NCI-H69 (cell line): ENCODE measurements around the gene HAX1.
"Not testable (repeated sequence)": the region's sequence is repeated elsewhere in the genome, so short reads cannot be mapped to it uniquely, and the experiment has no call there.

ENCODE experiments used
- DNase-seq: peaks from one replicate; lab custom pipeline; 2025; lab: John Stamatoyannopoulos, UW

HAX1 gene

DNA sequence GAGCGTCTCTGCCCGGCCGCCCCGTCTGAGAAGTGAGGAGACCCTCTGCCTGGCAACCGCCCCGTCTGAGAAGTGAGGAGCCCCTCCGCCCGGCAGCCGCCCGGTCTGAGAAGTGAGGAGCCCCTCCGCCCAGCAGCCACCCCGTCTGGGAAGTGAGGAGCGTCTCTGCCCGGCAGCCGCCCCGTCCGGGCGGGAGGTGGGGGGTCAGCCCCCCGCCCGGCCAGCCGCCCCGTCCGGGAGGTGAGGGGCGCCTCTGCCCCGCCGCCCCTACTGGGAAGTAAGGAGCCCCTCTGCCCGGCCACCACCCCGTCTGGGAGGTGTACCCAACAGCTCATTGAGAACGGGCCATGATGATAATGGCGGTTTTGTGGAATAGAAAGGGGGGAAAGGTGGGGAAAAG lies 15.2 kb downstream of the HAX1 start:
- not testable (repeated sequence) for DNase-seq

DNA sequence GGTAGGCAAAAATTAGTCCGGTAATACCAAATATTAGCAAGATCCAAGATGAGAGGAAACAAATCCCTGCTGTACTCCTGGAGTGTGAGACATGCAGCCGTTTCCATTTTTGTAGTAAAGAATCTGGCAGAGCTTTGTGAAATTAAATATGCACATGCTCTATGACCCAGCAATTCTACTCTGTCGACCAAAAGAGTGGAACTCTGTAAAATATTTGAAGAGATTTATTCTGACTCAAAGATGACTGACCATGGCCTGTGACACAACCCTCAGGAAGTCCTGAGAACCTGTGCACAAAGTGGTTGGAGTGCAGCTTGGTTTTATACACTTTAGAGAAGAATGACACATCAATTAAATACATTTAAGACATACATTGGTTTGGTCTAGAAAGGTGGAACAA lies 16.2 kb downstream of the HAX1 start:
- no peak for DNase-seq

DNA sequence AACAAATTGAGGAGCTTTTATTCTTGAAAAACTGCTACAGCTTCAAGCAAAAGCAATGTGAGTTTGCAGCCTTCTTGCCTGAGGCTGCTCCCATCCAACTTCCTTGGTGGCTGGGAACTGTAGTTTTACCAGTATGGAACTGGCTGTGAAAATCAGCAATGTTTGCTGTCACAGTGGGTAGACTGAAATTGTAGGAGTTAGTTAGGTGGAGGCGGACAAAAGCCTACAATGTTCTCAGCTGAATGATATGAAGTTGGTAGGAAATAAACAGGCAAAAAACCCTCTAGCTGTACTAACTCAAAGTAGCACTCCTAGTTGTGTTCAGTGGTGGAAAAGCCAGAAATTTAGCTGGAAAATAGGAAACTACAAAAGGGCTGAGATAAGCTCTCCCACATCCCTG lies 18.5 kb downstream of the HAX1 start:
- peak; percentile 13 for DNase-seq

DNA sequence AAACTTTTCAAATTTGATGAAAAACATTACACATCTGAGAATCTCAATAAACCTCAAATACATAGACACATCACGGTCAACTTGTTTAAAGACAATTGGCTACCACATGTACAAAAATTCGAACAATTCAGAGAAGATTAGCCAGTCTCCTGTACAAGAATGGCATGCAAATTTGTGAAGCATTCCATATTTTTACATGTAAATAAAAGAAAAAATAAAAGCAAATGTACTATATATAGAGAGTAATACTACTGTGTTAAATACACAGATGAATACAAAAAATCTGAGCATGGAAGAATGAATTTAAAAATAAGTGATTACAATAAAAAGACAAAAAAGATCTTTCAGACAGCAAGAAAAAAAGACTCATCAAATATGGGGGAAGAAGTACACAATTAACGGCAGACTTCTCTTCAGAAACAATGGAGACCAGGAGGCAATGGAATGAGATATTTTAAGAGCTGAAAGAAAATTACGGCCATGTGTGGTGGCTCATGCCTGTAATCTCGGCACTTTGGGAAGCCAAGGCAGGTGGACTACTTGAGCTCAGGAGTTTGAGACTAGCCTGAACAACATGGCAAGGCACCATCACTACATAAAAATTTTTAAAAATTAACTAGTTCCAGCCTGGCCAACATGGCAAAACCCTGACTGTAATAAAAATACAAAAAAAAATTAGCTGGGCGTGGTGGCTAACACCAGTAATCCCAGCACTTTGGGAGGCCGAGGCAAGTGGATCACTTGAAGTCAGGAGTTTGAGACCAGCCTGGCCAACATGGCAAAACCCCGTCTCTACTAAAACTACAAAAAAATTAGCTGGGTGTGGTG lies 23.2 kb downstream of the HAX1 start:
- DNase-seq = no peak

GRCh38 chr1:154301582-154301981 lies 29.2 kb downstream of the HAX1 start:
- DNase-seq = no peak

- no peak for DNase-seq
Measured at GRCh38 chr1:154304664-154305337, 32.4 kb downstream of the HAX1 start.

GRCh38 chr1:154306151-154306550 lies 33.7 kb downstream of the HAX1 start:
- DNase-seq = no peak

DNA sequence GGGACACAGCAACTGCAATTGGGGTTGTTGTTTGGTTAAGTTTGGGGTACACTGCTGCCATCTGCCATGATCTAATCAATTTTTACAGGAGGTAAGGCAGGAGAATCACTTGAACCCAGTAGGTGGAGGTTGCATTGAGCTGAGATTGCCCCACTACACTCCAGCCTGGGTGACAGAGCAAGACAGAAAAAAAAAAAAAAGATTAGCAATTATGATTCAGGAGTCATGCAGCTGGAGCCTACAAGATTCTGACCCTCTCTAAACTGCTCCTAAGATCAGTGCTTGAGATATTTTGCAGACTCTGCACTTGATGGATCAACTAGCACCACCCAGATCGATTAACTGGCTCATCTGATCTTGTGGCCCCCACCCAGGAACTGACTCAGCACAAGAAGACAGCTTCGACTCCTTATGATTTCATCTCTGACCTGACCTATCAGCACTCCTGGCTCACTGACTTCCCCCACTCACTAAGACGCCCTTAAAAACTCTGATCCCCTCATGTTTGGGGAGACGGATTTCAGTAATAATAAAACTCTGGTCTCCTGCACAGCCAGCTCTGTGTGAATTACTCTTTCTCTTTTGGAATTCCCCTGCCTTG lies 35.3 kb downstream of the HAX1 start:
- not testable (repeated sequence) for DNase-seq

GRCh38 chr1:154309136-154309535 lies 36.7 kb downstream of the HAX1 start:
- not testable (repeated sequence) for DNase-seq

DNA sequence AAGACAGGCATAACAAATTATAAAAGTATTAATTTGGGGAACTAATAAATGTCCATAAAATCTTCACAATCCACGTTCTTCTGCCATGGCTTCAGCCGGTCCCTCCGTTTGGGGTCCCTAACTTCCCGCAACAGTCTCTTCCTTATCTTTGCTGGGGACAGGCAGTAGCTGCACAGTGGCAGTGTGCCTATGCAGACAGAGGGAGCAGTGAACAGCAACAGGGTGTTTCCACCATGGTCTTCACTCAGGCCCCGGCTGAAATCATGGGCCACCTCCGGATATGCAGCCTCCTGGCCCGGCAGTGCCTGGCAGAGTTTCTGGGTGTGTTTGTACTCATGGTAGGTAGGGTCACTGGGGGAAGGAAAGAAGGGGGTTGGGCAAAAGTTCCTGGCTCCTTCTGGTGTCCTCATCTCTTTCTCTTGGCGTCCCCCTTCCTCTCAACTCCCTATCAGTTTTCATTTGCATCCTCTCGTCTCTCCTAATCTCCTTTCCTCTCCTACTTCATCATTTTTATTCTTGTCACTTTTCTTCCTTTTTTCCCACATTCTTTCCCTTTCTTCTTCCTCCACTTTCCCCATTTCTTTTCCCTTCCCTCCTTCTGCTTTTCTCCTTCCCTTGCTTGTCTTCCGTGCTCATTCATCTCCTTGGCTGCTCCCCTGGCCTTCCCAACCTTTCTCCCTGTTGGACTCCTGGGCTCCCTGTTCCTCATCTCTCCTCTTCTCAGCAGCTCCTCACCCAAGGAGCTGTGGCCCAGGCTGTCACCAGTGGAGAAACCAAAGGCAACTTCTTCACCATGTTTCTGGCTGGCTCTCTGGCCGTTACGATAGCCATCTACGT lies 40.0 kb downstream of the HAX1 start:
- not testable (repeated sequence) for DNase-seq

- no peak for DNase-seq
Measured at GRCh38 chr1:154313066-154313356, 40.6 kb downstream of the HAX1 start.

GRCh38 chr1:154314226-154314625 lies 41.8 kb downstream of the HAX1 start:
- DNase-seq = not testable (repeated sequence)

DNA sequence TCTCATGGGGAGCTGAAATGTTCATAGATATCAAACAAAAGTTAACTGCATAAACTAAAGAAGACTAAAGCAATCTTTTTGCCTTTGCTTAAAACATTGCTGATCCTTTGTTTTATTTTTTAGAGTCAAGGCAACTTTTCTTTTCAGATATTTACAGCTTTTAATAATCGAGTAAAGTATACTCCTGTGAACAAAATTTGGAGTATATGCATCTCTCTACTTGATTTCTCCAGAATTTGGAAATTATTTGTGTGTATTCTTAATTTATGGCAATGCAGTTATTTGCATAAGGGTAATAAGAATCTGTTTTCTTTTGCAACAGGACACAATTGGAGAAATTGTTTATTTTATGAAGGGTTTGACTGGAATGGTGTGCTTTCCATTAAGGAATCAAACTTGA lies 44.3 kb downstream of the HAX1 start:
- DNase-seq = no peak

DNA sequence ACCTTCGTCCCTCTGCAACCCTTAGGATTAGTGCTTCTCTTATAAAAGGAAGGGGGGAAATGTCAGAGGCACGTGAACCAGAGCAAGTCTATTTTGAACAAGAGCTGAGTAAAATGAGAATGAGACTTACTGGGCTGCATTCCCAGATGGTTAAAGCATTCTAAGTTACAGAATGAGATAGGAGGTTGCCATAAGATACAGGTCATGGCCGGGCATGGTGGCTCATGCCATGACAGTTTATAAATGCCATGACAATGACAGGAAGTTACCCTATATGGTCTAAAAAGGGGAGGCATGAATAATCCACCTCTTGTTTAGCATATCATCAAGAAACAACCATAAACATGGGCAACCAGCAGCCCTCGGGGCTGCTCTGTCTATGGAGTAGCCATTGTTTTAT lies 46.0 kb downstream of the HAX1 start:
- DNase-seq = no peak

DNA sequence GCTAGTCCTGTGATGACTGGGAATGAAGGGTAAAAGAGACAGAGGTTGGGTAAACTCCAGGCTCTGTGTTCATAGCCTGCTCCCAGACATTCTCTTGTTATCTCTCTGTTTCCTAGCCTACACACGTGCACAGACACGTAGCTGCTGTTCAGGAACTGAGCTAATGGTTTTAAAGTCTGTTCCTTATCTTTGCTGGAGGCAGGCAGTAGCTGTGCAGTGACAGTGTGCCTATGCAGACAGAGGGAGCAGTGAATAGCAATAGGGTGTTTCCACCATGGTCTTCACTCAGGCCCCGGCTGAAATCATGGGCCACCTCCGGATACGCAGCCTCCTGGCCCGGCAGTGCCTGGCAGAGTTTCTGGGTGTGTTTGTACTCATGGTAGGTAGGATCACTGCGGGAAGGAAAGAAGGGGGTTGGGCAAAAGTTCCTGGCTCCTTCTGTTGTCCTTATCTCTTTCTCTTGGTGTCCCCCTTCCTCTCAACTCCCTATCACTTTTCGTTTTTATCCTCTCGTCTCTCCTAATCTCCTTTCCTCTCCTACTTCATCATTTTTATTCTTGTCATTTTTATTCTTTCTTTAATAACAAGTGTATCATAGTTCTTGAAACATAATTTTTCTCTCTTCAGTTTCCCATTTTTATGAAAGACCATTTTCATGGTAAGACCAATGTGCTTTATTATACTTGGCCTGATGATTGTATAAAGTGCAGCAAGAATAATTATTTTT lies 48.6 kb downstream of the HAX1 start, which contains the start of gene AQP10:
Gene AQP10 (plus strand): TSS at position 212 of the 727 bp plus-strand sequence. CDS start 63 bp downstream, at position 275.
- DNase-seq = no peak

- not testable (repeated sequence) for DNase-seq
Measured at GRCh38 chr1:154321609-154321934, 49.1 kb downstream of the HAX1 start.

GRCh38 chr1:154323493-154323892 lies 51.1 kb downstream of the HAX1 start:
- no peak for DNase-seq

DNA sequence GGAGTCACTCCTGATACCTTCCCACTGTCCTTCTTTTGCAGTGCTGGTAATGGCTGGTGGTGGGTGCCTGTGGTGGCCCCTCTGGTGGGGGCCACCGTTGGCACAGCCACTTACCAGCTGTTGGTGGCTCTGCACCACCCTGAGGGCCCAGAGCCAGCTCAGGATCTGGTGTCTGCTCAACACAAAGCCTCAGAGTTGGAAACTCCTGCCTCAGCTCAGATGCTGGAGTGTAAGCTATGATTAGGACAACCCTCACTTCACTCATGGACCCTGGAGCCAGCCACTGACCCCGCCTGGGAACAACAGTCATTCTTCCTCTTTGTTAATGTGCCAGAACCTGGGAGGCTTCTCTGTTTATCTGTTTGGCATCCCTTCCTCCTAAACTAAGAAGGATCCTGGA lies 51.8 kb downstream of the HAX1 start:
- DNase-seq = no peak

GRCh38 chr1:154324669-154325582 lies 52.5 kb downstream of the HAX1 start, which contains the start of gene ATP8B2:
Gene ATP8B2, plus strand, starts transcription at chr1:154325525. Its CDS starts 2,617 bp downstream, at chr1:154328142.
- DNase-seq = peak; percentile 87
